Measurements from ENCODE around the gene SNX22.

GRCh38 chr15:64155802-64156651 lies 4.5 kb downstream of the SNX22 start:
- TF ChIP-seq CHD2 (IDR thresholded peaks at IDR 0.05; ENCODE audit: low read length) (no peak), TAF1 (IDR thresholded peaks at IDR 0.05; ENCODE audit: low read depth, low read length) (no peak), CTCF (IDR thresholded peaks at IDR 0.05; ENCODE audit: control extremely low read depth in 1 of 3, insufficient read depth in 1 of 3, low read depth in 1 of 3, low read length in 3 of 3) (no peak), RFX5 (IDR thresholded peaks at IDR 0.05; ENCODE audit: borderline replicate concordance, low read depth, low read length) (no peak), HDAC2 (IDR thresholded peaks at IDR 0.05; ENCODE audit: borderline replicate concordance in 1 of 2, low read depth in 2 of 2, low read length in 2 of 2) (no peak), TCF12 (IDR thresholded peaks at IDR 0.05; ENCODE audit: low read depth, low read length) (no peak), RXRA (IDR thresholded peaks at IDR 0.05; ENCODE audit: insufficient read depth, low read depth, low read length) (no peak), POLR2A (IDR thresholded peaks at IDR 0.05; ENCODE audit: control extremely low read depth in 1 of 2, low read depth in 2 of 2, low read length in 2 of 2) (no peak), PHF8 (conservative IDR thresholded peaks at IDR 0.05; ENCODE audit: low read depth, low read length) (no peak), SUZ12 (IDR thresholded peaks at IDR 0.05; ENCODE audit: low read length) (no peak), KDM1A (IDR thresholded peaks at IDR 0.05; ENCODE audit: borderline replicate concordance, low read length) (no peak), POLR2AphosphoS5 (IDR thresholded peaks at IDR 0.05; ENCODE audit: low read depth, low read length) (no peak; the same call in 1 of the 2 replicates), E2F6 (IDR thresholded peaks at IDR 0.05) (no peak), JUND (IDR thresholded peaks at IDR 0.05; ENCODE audit: low read length) (no peak)
